Testis (tissue), 3 donors: ENCODE measurements around the gene RAPGEF6. TPM values are rescaled to one million over a fixed set of nuclear protein-coding genes. Genes with fewer than 3 reads are reported as not detected.

Experiments used
- DNase-seq: peaks from one replicate; pipeline ENCODE4 v3.0.0-alpha.2; 2019
- H3K27ac ChIP-seq, 2 donors: fragments of 200-600 bp; sonication (generic); one replicate each; pipeline ENCODE4 v1.5.1; 2019
- H3K27me3 ChIP-seq: fragments of 200-600 bp; sonication (generic); one replicate; pipeline ENCODE4 v1.5.1; 2019
- H3K36me3 ChIP-seq: fragments of 200-600 bp; sonication (generic); one replicate; pipeline ENCODE4 v1.5.1; 2017; ENCODE audit warnings: low read depth; ENCODE audit errors: missing control alignments
- H3K4me1 ChIP-seq: fragments of 200-600 bp; sonication (generic); one replicate; pipeline ENCODE4 v1.5.1; 2019
- H3K4me3 ChIP-seq, 2 donors: fragments of 200-600 bp; sonication (generic); one replicate each; pipeline ENCODE4 v1.5.1; 2017 to 2019
- H3K9me3 ChIP-seq: fragments of 200-600 bp; sonication (generic); one replicate; pipeline ENCODE4 v1.5.1; 2017
- POLR2A ChIP-seq: fragments of 450-650 bp; IDR thresholded peaks from one replicate; pipeline ENCODE4 v1.6.1; 2017; ENCODE audit warnings: antibody characterized with exemption, mild to moderate bottlenecking, moderate library complexity
- WGBS, 2 donors: methylation state at CpG; one replicate each; pipeline ENCODE4 v1.1.5; 2018; 5-methylcytosine and 5-hydroxymethylcytosine counted together
- intact Hi-C: fragments of 100-400 bp; cut with DNase I; formaldehyde crosslinking; loops from one replicate; pipeline ENCODE4 v1.15.1; 2023; ENCODE audit warnings: low total_unique reads
- polyA plus RNA-seq: library from polyadenylated mRNA; stranded (reverse); fragments of 350-450 nt; fragmentation: Illumina TruSeq; extraction: RNeasy Lipid Tissue Mini Kit (QIAGEN cat#74804); gene quantifications from one replicate; pipeline ENCODE4 v1.2.3, GENCODE V29; 2014; ENCODE audit warnings: low read depth, low replicate concordance; ENCODE audit not compliant: insufficient read depth
- total RNA-seq, 2 donors: library from RNA; depleted of rRNA; stranded (reverse); fragments of >200 nt; gene quantifications; one replicate each; pipeline ENCODE4 v1.2.3, GENCODE V29; 2016
- TF ChIP-seq, protein P1 (sequence below), 3 experiments: fragments of 450-650 bp in 2 of 3; fragments of 200-600 bp in 1 of 3; sonication (generic) in 1 of 3; IDR thresholded peaks; one replicate each; pipeline ENCODE4 v1.5.1; 2016 to 2019; ENCODE audit warnings: antibody characterized with exemption in 3 of 3, mild to moderate bottlenecking in 2 of 3, moderate library complexity in 1 of 3

Gene RAPGEF6
- total and polyA plus RNA-seq, 3 donors from 2014 or later: 27.6 to 59.0 (median 40.1) TPM

DNA sequence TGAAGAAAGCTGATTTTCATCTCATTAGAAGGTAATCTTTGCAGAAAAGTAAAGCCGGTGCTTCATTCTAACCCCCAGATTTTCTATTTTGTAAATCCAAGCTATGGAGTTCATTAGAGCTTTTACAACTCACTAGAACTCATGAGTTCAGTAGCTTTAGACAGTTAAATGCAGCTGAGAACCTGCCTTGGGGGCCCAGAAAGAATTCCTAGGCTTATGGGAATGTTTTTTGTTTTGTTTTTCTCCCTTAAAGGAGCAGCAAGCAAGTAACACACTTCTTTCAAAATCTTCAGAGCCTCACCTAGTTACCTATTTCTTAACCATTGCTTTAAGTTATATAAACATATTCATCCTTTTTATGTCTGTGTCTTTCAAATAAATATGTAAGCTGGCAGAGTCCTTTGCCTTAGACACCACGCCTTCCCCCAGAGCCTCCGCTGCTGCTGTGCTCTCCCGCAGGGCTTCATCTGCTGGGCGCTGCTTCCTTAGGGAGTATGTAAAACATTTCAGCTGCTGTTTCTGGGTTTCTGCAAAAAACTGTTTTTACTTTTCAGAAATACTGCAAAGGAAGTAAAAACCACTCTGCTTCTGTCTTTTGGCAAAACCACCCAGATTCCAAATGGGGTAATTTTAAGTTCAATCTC lies 238.3 kb downstream of the RAPGEF6 start:
- 67 to 71% methylated on average over 5 of the region's 5 CpGs for WGBS, 2 donors
- H3K27ac ChIP-seq: peak overlapping the region in 1 of 2 donors; percentile 27
- no peak for DNase-seq
- no peaks in the 10 kb centered on the region for H3K27me3 ChIP-seq
- TF ChIP-seq POLR2A: no peak
- TF ChIP-seq, protein P1, sequence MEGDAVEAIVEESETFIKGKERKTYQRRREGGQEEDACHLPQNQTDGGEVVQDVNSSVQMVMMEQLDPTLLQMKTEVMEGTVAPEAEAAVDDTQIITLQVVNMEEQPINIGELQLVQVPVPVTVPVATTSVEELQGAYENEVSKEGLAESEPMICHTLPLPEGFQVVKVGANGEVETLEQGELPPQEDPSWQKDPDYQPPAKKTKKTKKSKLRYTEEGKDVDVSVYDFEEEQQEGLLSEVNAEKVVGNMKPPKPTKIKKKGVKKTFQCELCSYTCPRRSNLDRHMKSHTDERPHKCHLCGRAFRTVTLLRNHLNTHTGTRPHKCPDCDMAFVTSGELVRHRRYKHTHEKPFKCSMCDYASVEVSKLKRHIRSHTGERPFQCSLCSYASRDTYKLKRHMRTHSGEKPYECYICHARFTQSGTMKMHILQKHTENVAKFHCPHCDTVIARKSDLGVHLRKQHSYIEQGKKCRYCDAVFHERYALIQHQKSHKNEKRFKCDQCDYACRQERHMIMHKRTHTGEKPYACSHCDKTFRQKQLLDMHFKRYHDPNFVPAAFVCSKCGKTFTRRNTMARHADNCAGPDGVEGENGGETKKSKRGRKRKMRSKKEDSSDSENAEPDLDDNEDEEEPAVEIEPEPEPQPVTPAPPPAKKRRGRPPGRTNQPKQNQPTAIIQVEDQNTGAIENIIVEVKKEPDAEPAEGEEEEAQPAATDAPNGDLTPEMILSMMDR (IDR thresholded peaks at IDR 0.05): no peak
- intact Hi-C loops: no loop called here
- no peaks in the 10 kb centered on the region for H3K9me3 ChIP-seq
- H3K4me3 ChIP-seq: no peak overlapping the region
- no peaks in the 10 kb centered on the region for H3K36me3 ChIP-seq
- H3K4me1 ChIP-seq: no peaks in the 10 kb centered on the region

DNA sequence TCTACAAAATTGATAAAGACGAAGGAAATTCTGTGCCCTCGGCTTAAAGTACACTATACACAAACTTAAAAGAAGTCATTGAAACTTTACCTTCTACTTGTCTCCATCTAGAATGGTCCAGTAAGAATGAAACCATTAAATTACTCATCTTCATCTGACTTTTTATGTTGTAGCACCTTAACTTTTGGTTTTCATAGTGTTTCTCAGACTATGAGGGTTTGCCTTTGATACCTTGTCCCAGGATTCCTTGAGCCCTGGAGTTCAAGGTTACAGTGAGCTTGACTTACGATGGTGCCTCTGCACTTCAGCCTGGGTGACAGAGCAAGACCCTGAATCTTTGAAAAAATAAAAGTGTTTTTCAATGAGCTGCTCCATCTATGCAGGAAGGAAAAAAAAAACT lies 239.0 kb downstream of the RAPGEF6 start:
- no peak for TF ChIP-seq POLR2A
- TF ChIP-seq, protein P1 (IDR thresholded peaks at IDR 0.05): no peak

DNA sequence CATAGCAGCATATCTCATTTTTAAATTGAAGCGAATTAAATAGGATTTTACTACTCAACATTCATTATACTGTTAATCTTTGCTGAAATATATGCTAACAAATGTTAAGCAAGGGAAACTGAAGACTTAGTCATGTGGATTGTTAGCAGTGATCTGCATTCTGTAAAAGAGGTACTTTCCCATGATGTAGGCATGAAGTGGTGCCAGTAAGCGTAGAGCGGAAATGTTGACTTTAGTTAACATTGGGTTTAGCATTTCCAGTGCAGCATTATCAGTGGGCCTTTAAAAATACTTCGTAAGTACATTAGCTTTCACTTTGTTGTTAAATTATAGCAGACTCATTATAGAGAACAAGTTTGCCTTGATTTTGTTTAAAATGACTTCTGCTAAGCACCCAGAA lies 240.9 kb downstream of the RAPGEF6 start:
- Histone ChIP-seq H3K4me3 (no peak overlapping the region), H3K4me1 (no peaks in the 10 kb centered on the region), H3K36me3 (no peaks in the 10 kb centered on the region), H3K9me3 (no peaks in the 10 kb centered on the region), H3K27ac (no peak overlapping the region), H3K27me3 (no peaks in the 10 kb centered on the region)
- intact Hi-C loops: no loop called here
- no peak for TF ChIP-seq POLR2A
- TF ChIP-seq, protein P1 (IDR thresholded peaks at IDR 0.05): no peak
- WGBS, 2 donors: 72 to 74% methylated on average over 4 of the region's 4 CpGs
- no peak for DNase-seq

More for the DNA sequence above, 239.0 kb downstream of the RAPGEF6 start:
- intact Hi-C loops: no loop called here
- Histone ChIP-seq H3K4me1 (no peaks in the 10 kb centered on the region), H3K4me3 (no peak overlapping the region), H3K36me3 (no peaks in the 10 kb centered on the region), H3K9me3 (no peaks in the 10 kb centered on the region), H3K27ac (no peak overlapping the region), H3K27me3 (no peaks in the 10 kb centered on the region)
- DNase-seq: no peak
- 77 to 86% methylated on average over 3 of the region's 3 CpGs for WGBS, 2 donors

DNA sequence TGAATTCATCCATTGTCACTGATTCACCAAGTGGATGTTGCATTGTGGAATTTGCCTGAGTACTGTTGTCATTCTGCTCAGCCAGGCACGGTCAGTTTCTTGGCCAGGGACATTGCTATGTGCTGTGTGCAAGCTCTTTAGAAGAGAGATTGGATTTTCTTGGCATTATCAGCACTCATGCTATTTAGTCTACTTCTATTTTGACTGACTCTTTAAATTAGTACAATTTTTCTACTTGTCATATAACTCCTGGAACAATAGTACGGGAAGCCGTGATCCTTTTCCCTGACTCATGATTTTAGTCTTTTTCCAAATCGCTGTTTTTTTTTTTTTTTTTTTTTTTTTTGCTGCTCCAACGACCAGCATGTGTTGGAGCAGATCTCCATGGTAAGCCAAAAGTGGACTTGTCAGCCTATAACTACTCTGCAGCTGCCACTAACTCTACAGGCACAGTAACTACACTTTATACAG lies 241.5 kb downstream of the RAPGEF6 start:
- Histone ChIP-seq H3K4me3 (no peak overlapping the region), H3K9me3 (no peaks in the 10 kb centered on the region), H3K36me3 (no peaks in the 10 kb centered on the region), H3K4me1 (no peaks in the 10 kb centered on the region), H3K27me3 (no peaks in the 10 kb centered on the region), H3K27ac (no peak overlapping the region)
- WGBS, 2 donors: 53 to 58% methylated on average over 5 of the region's 5 CpGs
- DNase-seq: no peak
- intact Hi-C loops: no loop called here
- no peak for TF ChIP-seq POLR2A
- TF ChIP-seq, protein P1 (IDR thresholded peaks at IDR 0.05): no peak
